ENCODE results near the gene METTL8.

Gene METTL8

DNA sequence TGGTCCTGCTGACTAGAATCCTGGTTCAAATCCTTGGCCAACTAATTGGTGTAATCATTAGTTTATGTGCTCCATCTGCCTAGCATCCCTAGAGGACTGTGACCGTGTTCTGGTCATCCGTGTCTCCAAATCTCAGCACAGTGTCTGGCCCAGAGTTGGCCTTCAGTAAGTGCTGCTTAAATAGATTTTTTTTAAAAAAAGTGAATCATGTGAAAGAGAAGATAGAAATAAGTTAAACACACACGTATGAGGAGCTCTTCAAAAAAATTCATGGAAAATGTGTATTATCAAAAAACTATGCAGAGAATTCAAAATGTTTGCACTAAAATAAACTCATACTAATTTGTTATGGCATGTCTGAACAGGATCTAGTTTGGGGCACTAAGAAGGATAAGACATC is 143.8 kb downstream of the METTL8 start:
- DNase-seq (ENCODE audit: insufficient read length, low spot score): no peak
- FAIRE-seq: no peak
- no peak for TF ChIP-seq CTCF (IDR thresholded peaks at IDR 0.05; ENCODE audit: insufficient read depth, missing control alignments)

DNA sequence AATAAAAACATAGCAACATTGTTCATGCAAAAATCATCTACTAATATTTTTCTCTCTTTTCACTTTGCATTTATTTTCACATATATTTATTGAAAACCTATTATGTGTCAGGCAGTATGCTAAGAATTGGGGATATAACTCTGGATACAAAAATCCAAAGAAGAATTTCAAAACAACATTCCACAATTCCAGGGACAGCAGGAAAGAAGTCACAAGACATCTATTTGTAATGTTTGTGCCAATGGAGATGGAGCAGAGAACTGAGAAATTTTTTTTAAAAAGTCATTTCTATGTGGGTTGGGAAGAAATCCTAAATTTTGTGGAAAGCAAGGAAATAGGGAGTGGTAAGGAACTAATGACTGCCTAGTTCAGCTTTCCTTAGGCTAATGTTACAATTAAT is 144.5 kb downstream of the METTL8 start:
- DNase-seq (ENCODE audit: insufficient read length, low spot score) (no peak), FAIRE-seq (no peak)
- TF ChIP-seq CTCF (IDR thresholded peaks at IDR 0.05; ENCODE audit: insufficient read depth, missing control alignments): no peak

- TF ChIP-seq CTCF (IDR thresholded peaks at IDR 0.05; ENCODE audit: insufficient read depth, missing control alignments): no peak
- FAIRE-seq (no peak), DNase-seq (ENCODE audit: insufficient read length, low spot score) (no peak)
Observed at GRCh38 chr2:171287611-171288010, 146.2 kb downstream of the METTL8 start.

DNA sequence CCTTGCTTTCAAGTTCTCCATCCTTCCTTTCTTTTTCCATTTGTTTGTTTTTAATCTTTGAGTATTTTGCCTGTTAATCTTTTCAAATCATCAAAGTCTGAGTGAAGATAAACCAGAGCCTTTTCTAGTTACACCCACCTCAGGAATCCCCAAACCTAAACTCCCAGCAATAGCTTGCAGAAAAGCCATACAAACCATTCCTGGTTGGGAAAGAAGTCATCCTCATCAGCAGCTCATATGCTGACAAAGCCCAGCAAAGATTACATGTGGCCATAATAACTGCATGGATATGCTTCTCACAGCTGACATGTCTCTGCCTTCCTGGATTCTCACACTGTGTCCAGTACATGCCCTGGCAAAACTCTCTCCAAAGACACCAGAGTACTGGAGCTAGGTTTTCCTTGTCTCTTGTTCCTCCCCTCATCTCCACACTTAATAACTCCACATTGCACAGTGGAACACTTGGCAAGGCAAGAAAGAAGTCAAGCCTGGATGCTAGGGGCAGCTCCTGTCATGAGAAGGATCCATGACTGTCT is 146.7 kb downstream of the METTL8 start:
- FAIRE-seq: no peak
- no peak for DNase-seq (ENCODE audit: insufficient read length, low spot score)

DNA sequence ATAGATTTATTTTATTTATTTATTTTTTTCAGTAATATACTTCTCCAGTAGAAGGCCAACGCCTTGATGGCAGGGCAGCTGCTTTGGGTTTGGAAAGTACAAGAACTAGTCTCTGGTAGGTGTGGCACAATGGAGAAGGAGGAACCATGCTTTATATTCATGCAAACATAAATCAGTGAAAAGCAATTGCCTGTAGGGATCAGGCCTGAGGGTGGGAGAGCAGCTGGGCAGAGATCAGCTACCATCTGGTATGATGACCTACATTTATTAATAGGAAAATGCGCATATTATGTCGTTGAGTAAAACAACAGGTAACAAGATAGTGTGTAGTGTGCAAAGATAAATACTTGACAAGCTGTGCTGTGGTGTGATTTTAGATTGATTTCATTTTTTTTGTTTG is 152.7 kb downstream of the METTL8 start:
- no peak for DNase-seq (ENCODE audit: insufficient read length, low spot score)
- no peak for TF ChIP-seq CTCF (IDR thresholded peaks at IDR 0.05; ENCODE audit: insufficient read depth, missing control alignments)
- peak; percentile 94 for FAIRE-seq

More for the DNA sequence above, 146.7 kb downstream of the METTL8 start:
- TF ChIP-seq CTCF (IDR thresholded peaks at IDR 0.05; ENCODE audit: insufficient read depth, missing control alignments): no peak

GRCh38 chr2:171279983-171280790 is 153.6 kb downstream of the METTL8 start:
- FAIRE-seq (peak; percentile 38), DNase-seq (ENCODE audit: insufficient read length, low spot score) (no peak)
- TF ChIP-seq CTCF (IDR thresholded peaks at IDR 0.05; ENCODE audit: insufficient read depth, missing control alignments): no peak

- no peak for DNase-seq (ENCODE audit: insufficient read length, low spot score)
- no peak for TF ChIP-seq CTCF (IDR thresholded peaks at IDR 0.05; ENCODE audit: insufficient read depth, missing control alignments)
- FAIRE-seq: no peak
Observed at GRCh38 chr2:171274757-171275156, 159.0 kb downstream of the METTL8 start.
